Posterior vena cava (tissue), 2 donors: ENCODE data around the gene OR2T34. TPM values are rescaled to one million over a fixed set of nuclear protein-coding genes. Genes with fewer than 3 reads are reported as not detected.
"Not testable (repeated sequence)": the region's sequence is repeated elsewhere in the genome, so short reads cannot be mapped to it uniquely, and the experiment has no call there.

Experiments
- DNase-seq: peaks from one replicate; pipeline ENCODE4 v3.0.0-alpha.2; 2020; ENCODE audit warnings: low spot score
- intact Hi-C, 2 donors: fragments of 100-400 bp; cut with DNase I; formaldehyde crosslinking; loops; one replicate each; pipeline versions ENCODE4 v1.14.1 to v1.14.2; 2022 to 2023
- total RNA-seq, 2 donors: library from RNA; stranded (reverse); fragmentation: NEBNext Ultra II Directional; extraction: Animal tissue kit (Norgen Biotek cat#: 25700); gene quantifications; one replicate each; pipeline ENCODE4 v1.2.1, GENCODE V29; 2021
- donor health status: DM: yes; HTN: yes; CAD: no.
- donor health status: DM: yes; HTN: yes; CAD: no.

The OR2T34 gene
- total RNA-seq, 2 donors from 2014 or later: not detected

DNA sequence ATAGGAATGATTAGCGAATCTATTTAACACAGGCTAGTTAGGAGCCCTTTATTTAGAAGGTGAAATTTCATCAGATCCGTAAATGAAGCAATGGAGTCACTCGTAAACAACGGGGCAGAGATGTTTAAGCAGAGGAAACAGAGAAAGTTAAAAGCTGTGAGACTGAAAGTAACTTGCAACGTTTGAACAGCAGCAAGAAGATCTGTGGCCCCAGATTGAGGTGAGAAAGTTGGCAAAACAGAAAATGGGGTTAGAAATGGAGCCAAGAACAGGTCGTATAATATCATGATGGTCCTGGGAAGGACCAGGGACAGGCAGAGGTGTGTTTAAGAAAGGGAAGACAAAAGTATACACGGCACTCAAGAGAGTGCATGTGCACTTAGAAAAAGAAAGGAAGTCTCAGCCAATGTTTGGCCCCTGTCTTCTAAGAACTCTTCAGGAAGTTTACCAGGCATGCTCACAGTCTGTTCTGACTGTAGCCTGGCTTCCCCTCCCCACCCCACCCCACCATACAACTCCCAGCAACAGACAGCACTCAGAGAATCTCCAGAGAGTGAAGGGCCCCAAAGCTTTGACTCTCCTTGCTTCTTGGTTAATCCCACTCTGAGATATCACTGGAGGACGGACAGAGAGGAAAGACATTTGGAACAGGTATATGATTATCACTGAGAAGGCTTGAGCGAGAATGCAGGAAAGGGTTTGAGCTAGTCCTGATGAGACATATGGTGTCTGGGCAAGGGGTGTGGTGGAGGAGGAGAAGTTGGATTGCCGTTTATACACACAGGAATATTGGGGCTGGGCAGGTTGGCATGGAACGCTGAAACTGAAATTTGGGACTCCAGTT, 8.8 kb downstream of the OR2T34 start:
- intact Hi-C loops, DNase-seq: not testable (repeated sequence)

DNA sequence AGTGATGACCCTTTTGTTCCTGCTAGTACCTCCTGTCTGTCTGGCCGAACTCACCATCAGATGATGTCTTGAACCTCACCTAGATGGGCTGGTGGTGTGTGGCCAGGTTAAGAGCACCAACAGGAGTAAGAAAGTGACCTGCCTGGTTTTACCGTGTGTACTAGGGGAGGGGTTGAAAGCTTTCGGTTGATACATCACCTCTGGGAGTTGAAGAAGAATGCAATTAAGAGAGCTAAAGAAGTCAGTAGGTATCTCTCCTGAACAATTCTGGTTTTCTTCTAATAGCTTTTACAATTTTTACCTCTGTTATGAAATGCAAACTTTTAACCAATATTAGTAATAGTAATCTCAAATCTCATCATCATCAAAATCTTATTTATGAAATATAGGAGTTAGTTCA, 11.9 kb downstream of the OR2T34 start, which contains the start of gene OR2T29:
Gene OR2T29 (minus strand): TSS at position 101 of the 400 bp plus-strand sequence. CDS start 3,281 bp downstream, outside the sequence.
- DNase-seq, intact Hi-C loops: not testable (repeated sequence)

DNA sequence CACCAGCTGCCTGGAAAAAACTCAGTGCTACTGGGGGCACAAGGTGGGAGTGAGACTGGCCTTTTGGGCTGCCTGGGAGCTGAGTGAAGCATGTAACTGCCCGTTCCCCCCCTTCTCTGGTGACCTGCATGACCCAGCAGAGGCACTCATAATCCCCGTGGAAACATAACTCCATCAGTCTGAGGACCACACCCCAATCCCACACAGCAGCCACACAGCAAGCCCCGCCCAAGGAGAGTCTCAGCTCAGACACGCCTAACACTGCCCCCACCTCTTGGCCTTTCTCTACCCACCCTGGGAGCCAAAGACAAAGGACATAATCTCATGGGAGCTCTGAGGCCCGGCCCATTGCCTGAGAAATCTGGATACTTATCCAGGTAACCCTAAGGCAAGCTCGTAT, 23.5 kb downstream of the OR2T34 start:
- intact Hi-C loops, DNase-seq: not testable (repeated sequence)

DNA sequence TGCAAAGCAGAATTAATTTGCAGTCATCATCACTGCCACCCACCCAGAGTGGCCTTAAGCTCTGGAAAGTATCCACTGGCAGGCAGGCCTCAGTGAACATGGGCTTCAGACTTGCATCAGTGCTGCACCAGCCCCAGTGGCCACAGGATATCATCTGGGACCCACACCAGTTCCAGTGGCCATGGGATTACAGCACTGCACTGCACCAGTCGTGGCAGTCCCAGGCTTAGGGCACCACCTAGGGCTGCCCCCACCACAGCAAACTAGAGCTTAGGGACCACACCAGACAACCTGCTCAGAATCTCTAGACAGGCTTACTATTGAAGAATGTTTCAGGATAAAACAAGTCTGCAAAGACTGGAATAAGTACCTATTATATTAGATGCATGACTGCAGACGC, 27.2 kb downstream of the OR2T34 start:
- intact Hi-C loops, DNase-seq: not testable (repeated sequence)

DNA sequence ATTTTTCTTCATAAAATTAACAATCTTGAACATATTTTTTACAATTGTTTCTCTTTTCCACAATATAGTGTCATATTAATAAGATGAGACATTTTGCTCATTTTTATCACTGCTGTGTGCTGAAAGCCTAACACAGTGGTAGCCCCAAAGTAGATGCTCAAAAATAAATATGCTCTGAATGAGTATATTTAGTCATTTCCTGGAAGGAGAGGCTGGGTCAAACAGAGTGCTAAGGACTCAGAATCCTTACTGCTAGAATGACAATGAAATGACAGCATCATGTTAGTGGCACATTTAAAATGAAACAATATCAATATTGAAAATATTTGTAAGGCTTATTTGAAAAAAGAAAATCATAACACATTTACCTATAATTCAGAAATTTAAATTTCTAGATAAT, 37.1 kb downstream of the OR2T34 start:
- DNase-seq, intact Hi-C loops: not testable (repeated sequence)

Other genes with a start within 250 kb of the OR2T34 start
- gene OR14C36, start 226.0 kb downstream of the OR2T34 start, total RNA-seq: not detected
- not detected for gene OR2T4, start 213.1 kb downstream of the OR2T34 start, total RNA-seq
- gene OR2T6, start 199.0 kb downstream of the OR2T34 start, total RNA-seq: not detected
- not detected for gene OR2T1, start 171.7 kb downstream of the OR2T34 start, total RNA-seq
- not detected for gene OR2T2, start 129.1 kb downstream of the OR2T34 start, total RNA-seq
- not detected for gene OR2T3, start 101.4 kb downstream of the OR2T34 start, total RNA-seq
- not detected for gene OR2T5, start 86.2 kb downstream of the OR2T34 start, total RNA-seq
- gene OR2G6, start 66.7 kb downstream of the OR2T34 start, total RNA-seq: not detected
- not detected for gene OR2T29, start 12.0 kb downstream of the OR2T34 start, total RNA-seq
- not detected for gene OR2T10, start 22.9 kb upstream of the OR2T34 start, total RNA-seq
- gene OR2T11, start 60.3 kb upstream of the OR2T34 start, total RNA-seq: not detected
- gene OR2T35, start 70.5 kb upstream of the OR2T34 start, total RNA-seq: not detected
- gene OR2T27, start 80.8 kb upstream of the OR2T34 start, total RNA-seq: not detected
- gene OR14I1, start 128.0 kb upstream of the OR2T34 start, total RNA-seq: not detected
- not detected for gene LYPD8, start 181.0 kb upstream of the OR2T34 start, total RNA-seq